ENCODE results near the gene FGB. TPM values are rescaled to one million over a fixed set of nuclear protein-coding genes. Genes with fewer than 3 reads are reported as not detected.

FGB gene
- total RNA-seq, 1 experiment from 2014 or later, result not detected

DNA sequence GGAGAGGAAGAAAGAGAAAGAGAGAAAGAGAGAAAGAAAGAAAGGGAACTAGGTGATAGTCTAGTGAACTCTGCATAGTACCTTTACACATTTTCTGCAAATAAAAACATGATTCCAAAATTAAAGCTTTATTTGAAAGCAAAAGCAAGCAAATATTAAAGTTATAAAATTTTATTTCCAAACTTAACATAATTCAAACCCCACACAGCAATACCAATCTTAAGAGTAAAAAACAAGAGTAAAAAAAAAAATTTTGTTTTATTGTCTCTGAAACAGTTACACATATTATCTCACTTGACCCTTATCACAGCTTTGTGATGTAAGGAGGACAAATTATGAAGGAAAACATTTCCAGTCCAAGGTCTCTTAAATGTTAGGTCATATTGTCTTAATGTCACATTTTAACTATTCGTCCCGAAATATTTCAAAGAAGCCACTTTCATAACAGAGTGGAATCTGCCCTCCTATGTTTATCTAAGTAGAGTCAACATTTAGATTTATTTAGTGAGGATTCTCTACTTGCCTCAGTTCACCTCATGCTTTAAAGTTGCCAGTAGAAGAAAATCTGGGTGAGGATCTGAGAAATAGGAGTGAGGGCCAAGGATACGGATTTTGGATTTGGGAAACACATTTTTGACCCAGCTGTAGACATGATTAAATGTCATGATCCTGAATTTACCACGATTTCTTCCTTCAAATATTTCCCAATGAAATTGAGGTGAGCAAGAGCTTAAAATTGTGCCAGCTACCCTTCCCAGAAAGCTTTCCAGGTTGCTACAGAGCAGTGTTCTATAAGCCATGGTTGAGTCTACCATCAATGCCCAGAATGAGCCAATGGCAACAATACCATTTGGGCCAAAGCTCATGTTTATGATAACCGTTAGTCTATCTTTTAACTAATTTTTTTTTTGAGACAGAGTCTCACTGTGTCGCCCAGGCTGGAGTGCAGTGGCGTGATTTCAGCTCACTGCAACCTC is 35.3 kb downstream of the FGB start:
- Histone ChIP-seq H3K4me1 (ENCODE audit: insufficient read depth, low read length, poor library complexity, severe bottlenecking) (no peaks in the 10 kb centered on the region), H3K9me3 (ENCODE audit: low read depth, low read length, poor library complexity, severe bottlenecking) (no peaks in the 10 kb centered on the region), H3K27ac (ENCODE audit: low read depth, low read length, poor library complexity, severe bottlenecking) (no peak overlapping the region), H3K4me3 (ENCODE audit: low read depth, low read length, poor library complexity, severe bottlenecking) (no peak overlapping the region), H3K27me3 (replicated peaks; ENCODE audit: insufficient read depth, low read depth, low read length, poor library complexity) (no peaks in the 10 kb centered on the region), H3K36me3 (ENCODE audit: insufficient read depth, low read length, poor library complexity, severe bottlenecking) (no peaks in the 10 kb centered on the region)
- intact Hi-C loops (cut with micrococcal nuclease; ENCODE audit: unreplicated experiment), result no loop called here
- BruUV-seq (replicated peaks), result no TSS peak
- CTCF ChIA-PET, result no interaction called here
- POLR2A ChIA-PET (ENCODE audit: low non-redundant PET), result no interaction called here
- TF ChIP-seq EZH2 (IDR thresholded peaks at IDR 0.05; ENCODE audit: borderline replicate concordance, low read depth, low read length, poor library complexity, severe bottlenecking) (no peak), CTCF (conservative IDR thresholded peaks at IDR 0.05; ENCODE audit: low read depth, low read length) (no peak)
- no peak for DNase-seq (ENCODE audit: low spot score)

- Histone ChIP-seq H3K36me3 (ENCODE audit: insufficient read depth, low read length, poor library complexity, severe bottlenecking) (no peaks in the 10 kb centered on the region), H3K27me3 (replicated peaks; ENCODE audit: insufficient read depth, low read depth, low read length, poor library complexity) (no peaks in the 10 kb centered on the region), H3K4me3 (ENCODE audit: low read depth, low read length, poor library complexity, severe bottlenecking) (no peak overlapping the region), H3K4me1 (ENCODE audit: insufficient read depth, low read length, poor library complexity, severe bottlenecking) (no peaks in the 10 kb centered on the region), H3K27ac (ENCODE audit: low read depth, low read length, poor library complexity, severe bottlenecking) (no peak overlapping the region), H3K9me3 (ENCODE audit: low read depth, low read length, poor library complexity, severe bottlenecking) (no peaks in the 10 kb centered on the region)
- intact Hi-C loops (cut with micrococcal nuclease; ENCODE audit: unreplicated experiment), result no loop called here
- no peak for DNase-seq (ENCODE audit: low spot score)
- BruUV-seq (replicated peaks), result no TSS peak
- CTCF ChIA-PET, result no interaction called here
- POLR2A ChIA-PET (ENCODE audit: low non-redundant PET), result no interaction called here
- no peak for TF ChIP-seq EZH2 (IDR thresholded peaks at IDR 0.05; ENCODE audit: borderline replicate concordance, low read depth, low read length, poor library complexity, severe bottlenecking)
- TF ChIP-seq CTCF (conservative IDR thresholded peaks at IDR 0.05; ENCODE audit: low read depth, low read length), result no peak
Observed at GRCh38 chr4:154602404-154603020, 39.7 kb downstream of the FGB start.

DNA sequence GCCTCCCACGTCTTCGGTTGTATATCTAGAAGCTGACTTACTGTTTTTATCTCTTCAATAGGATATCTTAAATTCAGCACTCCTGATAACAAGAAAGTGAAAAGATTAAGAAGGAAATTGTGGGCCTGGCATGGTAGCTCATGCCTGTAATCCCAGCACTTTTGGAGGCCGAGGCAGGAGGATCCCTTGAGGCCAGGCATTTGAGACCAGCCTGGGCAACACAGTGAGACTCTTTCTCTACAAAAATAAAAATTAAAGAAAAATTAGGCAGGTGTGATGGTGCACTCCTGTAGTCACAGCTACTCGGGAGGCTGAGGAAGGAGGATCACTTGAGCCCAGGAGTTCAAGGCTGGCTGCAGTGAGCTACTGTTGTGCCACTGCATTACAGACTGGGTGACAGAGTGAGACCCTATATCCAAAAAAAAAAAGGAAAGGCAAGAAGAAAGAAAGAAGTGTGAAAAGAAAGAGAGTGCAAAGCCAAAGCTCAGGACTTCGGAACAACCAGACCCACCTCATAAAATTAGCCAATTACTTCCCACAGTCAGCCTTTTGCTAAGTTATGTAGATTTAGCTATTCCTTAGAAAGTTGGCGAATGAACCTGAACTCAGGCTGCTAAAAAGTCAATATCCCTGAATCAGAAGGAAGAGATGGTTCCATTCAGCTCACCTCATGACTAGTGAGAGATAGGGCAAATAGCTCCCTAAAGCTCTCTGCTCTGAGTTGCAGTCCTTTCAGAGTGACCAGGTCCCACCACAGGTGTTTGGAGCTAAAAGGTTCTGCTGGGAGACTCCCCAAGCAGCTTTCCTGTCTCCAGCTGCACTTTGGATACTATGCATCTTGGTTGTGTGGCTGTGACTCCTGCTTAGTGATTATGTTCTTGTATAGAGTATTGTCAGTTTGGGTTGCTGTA is 40.5 kb downstream of the FGB start:
- TF ChIP-seq CTCF (conservative IDR thresholded peaks at IDR 0.05; ENCODE audit: low read depth, low read length) (no peak), EZH2 (IDR thresholded peaks at IDR 0.05; ENCODE audit: borderline replicate concordance, low read depth, low read length, poor library complexity, severe bottlenecking) (no peak)
- Histone ChIP-seq H3K36me3 (ENCODE audit: insufficient read depth, low read length, poor library complexity, severe bottlenecking) (no peaks in the 10 kb centered on the region), H3K9me3 (ENCODE audit: low read depth, low read length, poor library complexity, severe bottlenecking) (no peaks in the 10 kb centered on the region), H3K27me3 (replicated peaks; ENCODE audit: insufficient read depth, low read depth, low read length, poor library complexity) (peaks cover 6% of the 10 kb centered on the region), H3K4me3 (ENCODE audit: low read depth, low read length, poor library complexity, severe bottlenecking) (no peak overlapping the region), H3K27ac (ENCODE audit: low read depth, low read length, poor library complexity, severe bottlenecking) (no peak overlapping the region), H3K4me1 (ENCODE audit: insufficient read depth, low read length, poor library complexity, severe bottlenecking) (no peaks in the 10 kb centered on the region)
- ChIA-PET POLR2A (ENCODE audit: low non-redundant PET) (no interaction called here), CTCF (interaction anchor here (0.7 kb wide), 2 partner anchors 16 to 835 kb away, joined by 3 read pairs; no protein-coding TSS in a partner anchor)
- no peak for DNase-seq (ENCODE audit: low spot score)
- intact Hi-C loops (cut with micrococcal nuclease; ENCODE audit: unreplicated experiment), result no loop called here
- BruUV-seq (replicated peaks), result no TSS peak
